IMR-90 (cell line): ENCODE results near the gene CMTM1. TPM values are rescaled to one million over a fixed set of nuclear protein-coding genes. Genes with fewer than 3 reads are reported as not detected.

Experiments used
- ATAC-seq: fragments of 200-7000 bp; cut with Tn5 transposase; 2 replicates; pipeline ENCODE4 v1.9.1; 2020; ENCODE audit warnings: low read depth, mild to moderate bottlenecking, moderate library complexity
- BruUV-seq: library from RNA; stranded (reverse); fragments of 400-500 nt; replicated peaks from 2 replicates; lab custom pipeline; 2021; lab: Mats Ljungman, UMichigan
- CTCF ChIA-PET: fragments of 300-600 bp; formaldehyde crosslinking; extraction: SDS; loops from one replicate; lab custom pipeline; 2021; ENCODE audit warnings: antibody characterized with exemption; lab: Yijun Ruan, JAX
- POLR2A ChIA-PET: fragments of 300-600 bp; sonication (Branson Sonifier 250); formaldehyde crosslinking; loops from one replicate; lab custom pipeline; 2022; ENCODE audit warnings: antibody characterized with exemption; ENCODE audit not compliant: unreplicated experiment; lab: Charles Lee
- DNase-seq: peaks from one replicate; pipeline ENCODE4 v3.0.0; 2013
- H2AFZ ChIP-seq: replicated peaks from 2 replicates; pipeline ENCODE3; 2013; ENCODE audit warnings: low read length, mild to moderate bottlenecking; ENCODE audit not compliant: poor library complexity
- H2AK5ac ChIP-seq: 2 replicates; pipeline ENCODE4 v1.6.1; 2013; ENCODE audit warnings: low read depth, low read length, inconsistent platforms
- H2AK9ac ChIP-seq: replicated peaks from 2 replicates; pipeline ENCODE3; 2013; ENCODE audit warnings: mild to moderate bottlenecking, low read depth, low read length, moderate library complexity; ENCODE audit not compliant: poor library complexity
- H2BK120ac ChIP-seq: 2 replicates; pipeline ENCODE4 v1.6.1; 2013; ENCODE audit warnings: low read depth, low read length, inconsistent platforms
- H2BK15ac ChIP-seq: 3 replicates; pipeline ENCODE4 v1.6.1; 2013; ENCODE audit warnings: low read depth, low read length, inconsistent platforms
- H2BK20ac ChIP-seq: 2 replicates; pipeline ENCODE4 v1.6.1; 2013; ENCODE audit warnings: low read depth, mild to moderate bottlenecking, inconsistent platforms, low read length, moderate library complexity
- H2BK5ac ChIP-seq: 2 replicates; pipeline ENCODE4 v1.6.1; 2013; ENCODE audit warnings: mild to moderate bottlenecking, low read depth, low read length, inconsistent platforms; ENCODE audit not compliant: poor library complexity, severe bottlenecking
- H3K14ac ChIP-seq: replicated peaks from 2 replicates; pipeline ENCODE4 v1.6.1; 2013; ENCODE audit warnings: low read depth, low read length, inconsistent platforms
- H3K18ac ChIP-seq: 2 replicates; pipeline ENCODE4 v1.6.1; 2013; ENCODE audit warnings: low read depth, low read length, control low read depth
- H3K23ac ChIP-seq: 2 replicates; pipeline ENCODE4 v1.6.1; 2013; ENCODE audit warnings: low read depth, low read length, inconsistent platforms
- H3K27ac ChIP-seq: 2 replicates; pipeline ENCODE4 v1.5.1; 2013; ENCODE audit warnings: mild to moderate bottlenecking, control low read depth, low read length; ENCODE audit not compliant: insufficient read depth
- H3K27me3 ChIP-seq: 2 replicates; pipeline ENCODE4 v1.6.1; 2013; ENCODE audit warnings: low read length; ENCODE audit not compliant: control insufficient read depth, insufficient read depth
- H3K36me3 ChIP-seq: 2 replicates; pipeline ENCODE4 v1.6.1; 2013; ENCODE audit warnings: low read length, mixed read lengths; ENCODE audit not compliant: control insufficient read depth, insufficient read depth
- H3K4ac ChIP-seq: 2 replicates; pipeline ENCODE4 v1.6.1; 2013; ENCODE audit warnings: low read depth, low read length, inconsistent platforms
- H3K4me1 ChIP-seq: 2 replicates; pipeline ENCODE4 v1.6.1; 2013; ENCODE audit warnings: low read length, mixed read lengths; ENCODE audit not compliant: control insufficient read depth, insufficient read depth
- H3K4me2 ChIP-seq: 2 replicates; pipeline ENCODE4 v1.6.1; 2013; ENCODE audit warnings: low read depth, mild to moderate bottlenecking, control low read depth, low read length, moderate library complexity
- H3K4me3 ChIP-seq: 2 replicates; pipeline ENCODE4 v1.5.1; 2013; ENCODE audit warnings: low read depth, mild to moderate bottlenecking, control low read depth, low read length, moderate library complexity; ENCODE audit not compliant: insufficient read depth
- H3K56ac ChIP-seq: 2 replicates; pipeline ENCODE4 v1.6.1; 2013; ENCODE audit warnings: low read length, inconsistent platforms; ENCODE audit not compliant: insufficient read depth; ENCODE audit errors: extremely low read depth
- H3K79me1 ChIP-seq, 2 experiments: 2 replicates each; pipeline ENCODE4 v1.6.1; 2013; ENCODE audit warnings: low read length in 2 of 2, inconsistent platforms in 1 of 2, low read depth in 1 of 2
- H3K9ac ChIP-seq: 2 replicates; pipeline ENCODE4 v1.6.1; 2013; ENCODE audit warnings: low read depth, low read length, control low read depth
- H3K9me1 ChIP-seq: 2 replicates; pipeline ENCODE4 v1.6.1; 2013; ENCODE audit warnings: low read length, inconsistent platforms; ENCODE audit not compliant: insufficient read depth
- H3K9me3 ChIP-seq: 2 replicates; pipeline ENCODE4 v1.6.1; 2013; ENCODE audit warnings: low read length; ENCODE audit not compliant: control insufficient read depth, insufficient read depth
- H4K20me1 ChIP-seq: 2 replicates; pipeline ENCODE4 v1.6.1; 2013; ENCODE audit warnings: low read length, inconsistent platforms; ENCODE audit not compliant: insufficient read depth
- H4K5ac ChIP-seq: 2 replicates; pipeline ENCODE4 v1.6.1; 2013; ENCODE audit warnings: mild to moderate bottlenecking, low read depth, low read length, control low read depth
- H4K8ac ChIP-seq, 2 experiments: 2 replicates each; pipeline ENCODE4 v1.6.1; 2013; ENCODE audit warnings: low read depth in 2 of 2, low read length in 2 of 2, control low read depth in 1 of 2, inconsistent platforms in 1 of 2
- H4K91ac ChIP-seq: 2 replicates; pipeline ENCODE4 v1.6.1; 2013; ENCODE audit warnings: low read depth, low read length, inconsistent platforms; ENCODE audit not compliant: insufficient read depth
- CEBPB ChIP-seq: IDR thresholded peaks from 2 replicates; pipeline ENCODE4 v1.6.1; 2012; ENCODE audit warnings: low read depth, low read length, improper control_type of control experiment
- CHD1 ChIP-seq: IDR thresholded peaks from 2 replicates; pipeline ENCODE4 v1.6.1; 2012; ENCODE audit warnings: low read depth, low read length, improper control_type of control experiment
- USF2 ChIP-seq: fragments of 150-350 bp; IDR thresholded peaks from 2 replicates; pipeline ENCODE4 v1.6.1; 2017; ENCODE audit warnings: mild to moderate bottlenecking, antibody characterized with exemption, low read length, low read depth
- WGBS, 2 experiments: methylation state at CpG; one replicate each; pipeline versions ENCODE4 v1.1.5 to v1.1.7; 2013; ENCODE audit warnings: missing lambda C conversion rate in 2 of 2; ENCODE audit not compliant: insufficient read length in 1 of 2; ENCODE audit errors: extremely low coverage in 2 of 2; 5-methylcytosine and 5-hydroxymethylcytosine counted together
- dilution Hi-C: fragments of 300-500 bp; cut with HindIII; formaldehyde crosslinking; loops from one replicate; pipeline ENCODE4 v1.14.3; 2018; ENCODE audit warnings: low sequenced_read_pairs; ENCODE audit not compliant: unreplicated experiment
- in situ Hi-C: fragments of 300-500 bp; cut with MboI; formaldehyde crosslinking; loops from 3 replicates; pipeline ENCODE4 v1.14.3; 2019; ENCODE audit warnings: low sequenced_read_pairs, inconsistent platforms, mixed read lengths
- intact Hi-C: fragments of 100-400 bp; cut with micrococcal nuclease; formaldehyde crosslinking; loops from 2 replicates; pipeline ENCODE4 v1.10.0; 2022
- polyA plus RNA-seq, 3 experiments: library from polyadenylated mRNA; depleted of rRNA; stranded (reverse); fragments of >200 nt; gene quantifications; 2 replicates each; pipeline ENCODE4 v1.2.3, GENCODE V29; 2012; ENCODE audit warnings: low replicate concordance in 1 of 3
- total RNA-seq: library from RNA; depleted of rRNA; stranded (reverse); fragments of >200 nt; gene quantifications from 2 replicates; pipeline ENCODE4 v1.2.3, GENCODE V29; 2012

CMTM1 gene
- total and polyA plus RNA-seq, 2 of the 4 experiments (the other 2 are of a cell fraction), result 0.54 to 2.1 TPM

- POLR2A ChIA-PET, result no interaction called here
- in situ Hi-C loops, result no loop called here
Observed at GRCh38 chr16:66542396-66542795, 23.8 kb upstream of the CMTM1 start.

More at GRCh38 chr16:66542396-66542795, 23.8 kb upstream of the CMTM1 start:
- WGBS, 2 experiments, result no CpG with 5 or more reads among the region's 3 CpGs
- Histone ChIP-seq H3K4me2 (no peak overlapping the region), H4K5ac (no peak overlapping the region), H2BK5ac (no peak overlapping the region), H2AK5ac (no peak overlapping the region), H4K91ac (no peak overlapping the region), H3K9me3 (no peaks in the 10 kb centered on the region), H2BK20ac (no peak overlapping the region), H3K9me1 (peaks cover 3% of the 10 kb centered on the region; the same call in 1 of the 2 replicates), H2BK15ac (no peak overlapping the region), H3K18ac (no peak overlapping the region), H4K8ac (no peak overlapping the region), H3K79me1 (no peaks in the 10 kb centered on the region), H3K4ac (no peak overlapping the region), H3K9ac (no peak overlapping the region), H2BK120ac (no peak overlapping the region), H3K27me3 (no peaks in the 10 kb centered on the region), H3K23ac (no peak overlapping the region), H3K56ac (no peak overlapping the region), H2AFZ (no peak overlapping the region), H3K4me1 (no peaks in the 10 kb centered on the region), H4K20me1 (no peaks in the 10 kb centered on the region), H3K4me3 (no peak overlapping the region), H2AK9ac (no peak overlapping the region), H3K27ac (no peak overlapping the region), H3K14ac (no peak overlapping the region), H3K36me3 (peaks cover 11% of the 10 kb centered on the region)
- no peak for DNase-seq
- TF ChIP-seq CHD1, result no peak
- TF ChIP-seq CEBPB, result no peak
- no peak for TF ChIP-seq USF2
- no peak for ATAC-seq
- BruUV-seq, result no TSS peak
- intact Hi-C loops (no loop called here), dilution Hi-C loops (no loop called here)
- CTCF ChIA-PET, result no interaction called here
